SU-DHL-6 (cell line): ENCODE measurements around the gene GPBP1L1.

Source experiments
- CTCF ChIP-seq: fragments of 200-600 bp; sonication (generic); IDR thresholded peaks from one replicate; pipeline ENCODE4 v1.5.1; 2017; ENCODE audit warnings: antibody characterized with exemption, mild to moderate bottlenecking, low read length, moderate library complexity; ENCODE audit not compliant: insufficient read depth, poor library complexity, severe bottlenecking
- EZH2phosphoT487 ChIP-seq: fragments of 200-600 bp; sonication (generic), shearing (Covaris generic); conservative IDR thresholded peaks from 2 replicates; pipeline ENCODE4 v1.6.1; 2018; ENCODE audit warnings: mild to moderate bottlenecking, antibody characterized with exemption, low read length, moderate library complexity, mixed read lengths

GRCh38 chr1:45658171-45658570, 28.2 kb downstream of the GPBP1L1 start:
- TF ChIP-seq CTCF (no peak), EZH2phosphoT487 (no peak)
